Measurements from ENCODE around the gene CD79B. TPM values are rescaled to one million over a fixed set of nuclear protein-coding genes. Genes with fewer than 3 reads are reported as not detected.

Gene CD79B
- total and polyA plus RNA-seq, 2 of the 13 experiments (the other 11 are each of a cell fraction or from before 2014, with no cell fraction given) = not detected

- Histone ChIP-seq H3K36me3 (replicated peaks in 1 of 2; ENCODE audit: control insufficient read depth in 1 of 2, insufficient read depth in 2 of 2, low read length in 2 of 2) (no peaks in the 10 kb centered on the region), H3K4me2 (ENCODE audit: low read depth, low read length) (no peak overlapping the region), H3K9ac (ENCODE audit: insufficient read depth, low read depth, low read length) (no peak overlapping the region), H3K27me3 (ENCODE audit: control insufficient read depth in 1 of 2, insufficient read depth in 2 of 2, low read length in 2 of 2) (peaks cover 10 to 74% of the 10 kb centered on the region in 2 experiments; a peak in 4 of 5 replicates), H3K79me2 (ENCODE audit: insufficient read depth, low read length) (no peaks in the 10 kb centered on the region), H3K27ac (ENCODE audit: extremely low read length, insufficient read depth, low read length) (no peak overlapping the region), H3K4me3 (replicated peaks in 1 of 3; ENCODE audit: insufficient read depth in 1 of 3, low read depth in 2 of 3, low read length in 3 of 3) (no peak overlapping the region), H3K9me3 (ENCODE audit: low read length) (no peaks in the 10 kb centered on the region), H4K20me1 (ENCODE audit: insufficient read depth, low read length) (no peaks in the 10 kb centered on the region), H2AFZ (ENCODE audit: low read length) (no peak overlapping the region), H3K4me1 (ENCODE audit: insufficient read depth, low read length) (peaks cover 17% of the 10 kb centered on the region)
- no TSS peak for BruUV-seq (replicated peaks)
- CTCF ChIA-PET (ENCODE audit: low intra/inter-chr PET ratio, low total read pairs) = no interaction called here
- WGBS (ENCODE audit: low lambda C conversion rate) = 35% methylated on average over 16 of the region's 21 CpGs
- ATAC-seq = no peak
- no peak for FAIRE-seq
- intact Hi-C loops (cut with micrococcal nuclease; ENCODE audit: unreplicated experiment) (no loop called here), in situ Hi-C loops (cut with HindIII; ENCODE audit: extremely low pct_ligation_motif_present, low pct_unique_long_range_greater_than_20kb) (no loop called here)
- DNase-seq (ENCODE audit: low spot score) = no peak
- POLR2A ChIA-PET = no interaction called here
- TF ChIP-seq MXD3 (CRISPR knock-in tag; IDR thresholded peaks at IDR 0.05) = no peak
- TF ChIP-seq HNF1A (IDR thresholded peaks at IDR 0.05; ENCODE audit: low read depth) = no peak
- TF ChIP-seq HNF1A (CRISPR knock-in tag; IDR thresholded peaks at IDR 0.05; ENCODE audit: borderline replicate concordance) = no peak
- TF ChIP-seq ZXDC (CRISPR knock-in tag; IDR thresholded peaks at IDR 0.05) = no peak
- TF ChIP-seq SATB2 (CRISPR knock-in tag; IDR thresholded peaks at IDR 0.05) = no peak
- no peak for TF ChIP-seq MED8 (CRISPR knock-in tag; IDR thresholded peaks at IDR 0.05; ENCODE audit: insufficient replicate concordance)
- no peak for TF ChIP-seq ATF6 (CRISPR knock-in tag; conservative IDR thresholded peaks at IDR 0.05)
- no peak for TF ChIP-seq HOXA3 (CRISPR knock-in tag; IDR thresholded peaks at IDR 0.05)
- TF ChIP-seq PCBP2 (optimal IDR thresholded peaks at IDR 0.05; ENCODE audit: low read depth, low read length, poor library complexity, severe bottlenecking) = no peak
- no peak for TF ChIP-seq NR2F6 (IDR thresholded peaks at IDR 0.05)
- TF ChIP-seq NR2F6 (CRISPR knock-in tag; IDR thresholded peaks at IDR 0.05) = no peak
- no peak for TF ChIP-seq SMAD3 (CRISPR knock-in tag; IDR thresholded peaks at IDR 0.05)
These were observed 2.3 kb upstream of the CD79B start for GRCh38 chr17:63934183-63935112.
